ENCODE results near the gene TTYH2.

Gene TTYH2

DNA sequence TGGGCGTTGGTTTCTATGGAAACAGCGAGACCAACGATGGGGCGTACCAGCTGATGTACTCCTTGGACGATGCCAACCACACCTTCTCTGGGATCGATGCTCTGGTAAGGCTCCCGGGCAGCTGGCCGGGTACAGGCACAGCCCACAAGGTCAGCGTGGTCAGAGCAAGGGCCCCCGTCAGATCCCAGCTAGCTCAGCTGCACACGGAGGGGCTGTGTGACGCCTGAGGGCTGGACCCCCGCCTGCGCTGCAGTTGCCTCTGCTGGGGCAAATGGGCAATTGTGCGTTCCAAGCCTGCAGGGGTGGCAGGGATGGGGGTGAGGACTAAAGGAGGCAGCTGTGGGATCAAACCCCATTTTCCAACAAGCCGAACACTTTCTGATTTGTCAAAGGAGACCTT, 17.5 kb downstream of the TTYH2 start:
- POLR2A ChIA-PET, result interaction anchor here (0.6 kb wide), 1 partner anchor 37 kb away, joined by 3 read pairs; no protein-coding TSS in a partner anchor
- DNase-seq (ENCODE audit: extremely low spot score), result no peak
- CTCF ChIA-PET, result interaction anchor here (1.1 to 1.8 kb wide), 3 partner anchors 10 to 31 kb away, joined by 4 to 6 read pairs (median 4); partner anchors contain the start of gene TTYH2
- TF ChIP-seq, protein P1, sequence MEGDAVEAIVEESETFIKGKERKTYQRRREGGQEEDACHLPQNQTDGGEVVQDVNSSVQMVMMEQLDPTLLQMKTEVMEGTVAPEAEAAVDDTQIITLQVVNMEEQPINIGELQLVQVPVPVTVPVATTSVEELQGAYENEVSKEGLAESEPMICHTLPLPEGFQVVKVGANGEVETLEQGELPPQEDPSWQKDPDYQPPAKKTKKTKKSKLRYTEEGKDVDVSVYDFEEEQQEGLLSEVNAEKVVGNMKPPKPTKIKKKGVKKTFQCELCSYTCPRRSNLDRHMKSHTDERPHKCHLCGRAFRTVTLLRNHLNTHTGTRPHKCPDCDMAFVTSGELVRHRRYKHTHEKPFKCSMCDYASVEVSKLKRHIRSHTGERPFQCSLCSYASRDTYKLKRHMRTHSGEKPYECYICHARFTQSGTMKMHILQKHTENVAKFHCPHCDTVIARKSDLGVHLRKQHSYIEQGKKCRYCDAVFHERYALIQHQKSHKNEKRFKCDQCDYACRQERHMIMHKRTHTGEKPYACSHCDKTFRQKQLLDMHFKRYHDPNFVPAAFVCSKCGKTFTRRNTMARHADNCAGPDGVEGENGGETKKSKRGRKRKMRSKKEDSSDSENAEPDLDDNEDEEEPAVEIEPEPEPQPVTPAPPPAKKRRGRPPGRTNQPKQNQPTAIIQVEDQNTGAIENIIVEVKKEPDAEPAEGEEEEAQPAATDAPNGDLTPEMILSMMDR (IDR thresholded peaks at IDR 0.05; ENCODE audit: control extremely low read depth, extremely low read depth, low read depth, missing control alignments), result no peak

DNA sequence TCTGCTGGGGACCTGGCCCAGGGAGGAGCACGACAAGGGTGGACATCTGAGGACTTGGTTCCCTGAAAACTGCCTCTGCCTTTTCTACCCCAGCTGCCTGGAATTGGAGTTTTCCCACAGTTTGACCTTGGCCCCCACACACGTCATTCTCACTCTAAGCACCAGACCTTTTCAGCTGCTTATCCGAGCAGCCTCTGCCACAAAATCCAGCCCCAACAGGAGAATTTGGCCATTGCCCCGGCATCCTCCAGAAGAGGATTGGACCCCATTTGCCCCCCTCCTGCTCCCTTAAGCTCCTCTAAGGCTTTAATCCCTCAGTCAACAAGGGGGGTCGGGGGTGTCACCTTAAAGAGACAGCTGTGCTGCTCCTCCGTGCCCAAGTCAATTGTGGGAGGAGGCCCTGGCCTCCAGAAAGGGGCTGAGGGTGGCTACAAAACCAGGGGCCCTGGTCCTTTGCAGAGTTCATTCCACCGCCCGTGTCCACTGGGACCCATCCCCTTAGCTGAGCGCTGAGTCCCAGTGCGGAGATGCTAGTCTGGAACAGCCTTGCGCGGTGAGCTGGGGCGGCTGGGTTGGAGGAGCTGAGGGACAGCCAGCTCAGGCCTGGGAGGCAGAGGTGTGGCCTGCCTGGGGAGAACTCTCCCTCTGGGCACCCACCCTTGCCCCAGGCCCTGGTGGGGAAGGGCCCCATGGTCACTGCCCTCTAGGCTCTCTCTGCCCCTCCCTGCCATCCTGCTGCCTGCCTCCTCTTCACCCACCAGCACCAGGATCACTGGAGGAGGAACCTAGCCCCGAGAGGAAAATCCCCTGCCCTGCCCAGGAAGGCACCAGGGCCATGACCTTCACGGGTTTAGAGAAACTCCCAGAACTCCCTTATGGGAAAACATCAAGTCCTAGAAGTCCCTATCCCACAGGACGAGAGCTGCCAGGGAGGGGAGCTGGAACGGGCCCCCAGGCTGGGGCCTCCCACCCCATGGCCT, 18.8 kb downstream of the TTYH2 start:
- no peak for DNase-seq (ENCODE audit: extremely low spot score)
- CTCF ChIA-PET, result interaction anchor here (0.6 to 1.1 kb wide), 2 partner anchors 9 to 33 kb away, joined by 3 to 4 read pairs; no protein-coding TSS in a partner anchor
- TF ChIP-seq, protein P1 (IDR thresholded peaks at IDR 0.05; ENCODE audit: control extremely low read depth, extremely low read depth, low read depth, missing control alignments), result no peak
- POLR2A ChIA-PET, result no interaction called here

DNA sequence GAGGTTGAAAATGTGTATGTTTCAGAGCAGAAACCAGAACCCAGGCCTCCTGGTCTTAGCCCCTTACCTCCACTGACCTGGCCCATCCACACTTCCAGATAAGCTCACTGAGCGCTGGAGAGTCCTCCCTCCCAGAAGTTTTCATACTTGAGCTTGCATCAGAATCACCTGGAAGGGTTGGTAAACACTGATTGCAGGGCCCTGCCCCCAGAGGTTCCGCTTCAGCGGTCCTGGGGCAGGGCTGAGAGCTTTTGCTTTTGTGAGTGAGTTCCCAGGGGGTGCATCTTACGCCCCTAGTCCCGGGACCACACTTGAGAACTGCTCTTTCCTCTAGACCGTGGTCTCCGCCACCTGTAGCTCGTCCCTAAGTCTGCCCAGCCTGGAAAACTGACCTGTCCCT, 20.6 kb downstream of the TTYH2 start:
- POLR2A ChIA-PET, result interaction anchor here (0.6 kb wide), 2 partner anchors 14 to 729 kb away, joined by 3 read pairs; no protein-coding TSS in a partner anchor
- DNase-seq (ENCODE audit: extremely low spot score), result no peak
- TF ChIP-seq, protein P1 (IDR thresholded peaks at IDR 0.05; ENCODE audit: control extremely low read depth, extremely low read depth, low read depth, missing control alignments), result no peak
- CTCF ChIA-PET, result interaction anchor here (1.1 kb wide), 1 partner anchor 16 kb away, joined by 3 read pairs; no protein-coding TSS in a partner anchor

DNA sequence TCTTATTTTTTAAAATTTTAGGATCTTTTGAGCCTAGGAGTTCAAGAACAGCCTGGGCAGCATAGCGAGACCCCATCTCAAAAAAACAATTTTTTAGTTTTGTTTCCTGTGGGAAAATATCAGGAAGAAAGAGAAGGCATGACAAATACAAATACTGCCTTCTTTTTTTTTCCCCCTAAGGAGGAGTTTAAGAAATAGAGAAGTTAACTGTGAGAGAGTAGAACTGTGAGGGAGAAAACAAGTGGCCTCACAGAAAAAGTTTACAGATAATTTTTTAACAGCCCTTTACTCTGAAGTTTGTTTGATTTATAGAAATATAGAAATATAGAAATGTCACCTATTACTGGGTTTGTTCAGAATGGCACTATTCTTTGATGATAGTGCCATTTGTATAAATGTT, 21.1 kb downstream of the TTYH2 start:
- no peak for DNase-seq (ENCODE audit: extremely low spot score)
- ChIA-PET CTCF (interaction anchor here (1.1 to 1.3 kb wide), 2 partner anchors 17 to 133 kb away, joined by 3 read pairs; no protein-coding TSS in a partner anchor), POLR2A (interaction anchor here (0.6 kb wide), 2 partner anchors 15 to 730 kb away, joined by 3 read pairs; no protein-coding TSS in a partner anchor)
- TF ChIP-seq, protein P1 (IDR thresholded peaks at IDR 0.05; ENCODE audit: control extremely low read depth, extremely low read depth, low read depth, missing control alignments), result no peak

DNA sequence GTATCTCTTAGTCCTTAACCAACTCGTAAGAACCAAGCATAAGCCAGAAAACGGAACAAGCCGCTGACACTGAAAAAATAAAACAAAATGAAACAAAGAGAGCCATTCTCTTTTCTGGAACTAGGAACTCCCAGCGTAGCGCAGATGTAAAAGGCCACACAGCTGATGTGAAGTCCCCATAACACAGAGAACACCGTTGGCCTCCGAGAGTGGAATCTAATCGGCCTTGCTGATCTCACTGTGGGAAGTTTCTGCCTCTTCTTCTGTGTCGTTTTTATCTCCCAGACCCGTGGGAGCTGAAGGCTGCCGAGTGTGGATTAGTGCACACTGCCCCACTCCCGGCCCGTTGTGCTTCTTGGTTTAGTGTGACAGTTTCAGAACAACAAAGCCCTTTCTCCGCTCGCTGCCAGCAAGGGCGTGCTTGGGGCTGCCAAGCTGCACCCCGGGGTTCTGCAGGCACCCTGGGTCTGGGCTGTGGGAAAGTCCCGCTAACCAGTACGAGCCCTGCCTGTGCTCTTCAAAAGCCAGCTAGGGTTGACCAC, 21.7 kb downstream of the TTYH2 start:
- TF ChIP-seq, protein P1 (IDR thresholded peaks at IDR 0.05; ENCODE audit: control extremely low read depth, extremely low read depth, low read depth, missing control alignments), result no peak
- no peak for DNase-seq (ENCODE audit: extremely low spot score)
- POLR2A ChIA-PET, result no interaction called here
- CTCF ChIA-PET, result interaction anchor here (1.0 to 1.3 kb wide), 2 partner anchors 49 to 133 kb away, joined by 3 read pairs; no protein-coding TSS in a partner anchor

DNA sequence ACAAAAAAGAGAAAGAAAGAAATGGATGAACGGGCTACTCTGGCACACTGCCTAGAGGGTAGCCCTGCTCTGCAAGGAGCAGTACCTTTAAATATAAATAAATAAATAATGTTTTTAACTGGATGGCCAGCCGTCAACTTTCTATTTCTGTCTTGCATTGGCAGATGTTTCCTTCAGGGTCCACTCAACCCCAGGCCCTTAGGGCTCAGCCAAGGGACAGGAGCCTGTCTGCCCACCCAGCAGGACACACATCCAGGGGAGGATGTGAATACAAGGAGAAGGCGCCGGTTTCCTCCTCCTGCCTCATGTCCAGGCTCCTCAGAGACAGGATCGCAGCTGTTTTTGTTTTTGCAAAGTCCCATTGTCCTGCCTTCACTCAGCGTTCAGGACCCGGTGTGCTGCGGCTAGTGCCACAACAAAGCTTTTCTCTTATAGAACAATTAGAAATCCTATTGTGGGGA, 22.6 kb downstream of the TTYH2 start:
- POLR2A ChIA-PET, result no interaction called here
- TF ChIP-seq, protein P1 (IDR thresholded peaks at IDR 0.05; ENCODE audit: control extremely low read depth, extremely low read depth, low read depth, missing control alignments), result no peak
- no peak for DNase-seq (ENCODE audit: extremely low spot score)
- CTCF ChIA-PET, result interaction anchor here (1.0 to 1.5 kb wide), 3 partner anchors 13 to 132 kb away, joined by 3 read pairs; no protein-coding TSS in a partner anchor
